ENCODE data around the gene MAPK9. TPM values are rescaled to one million over a fixed set of nuclear protein-coding genes. Genes with fewer than 3 reads are reported as not detected.

Gene MAPK9
- total RNA-seq, 1 donor from 2014 or later: 23.2 TPM

DNA sequence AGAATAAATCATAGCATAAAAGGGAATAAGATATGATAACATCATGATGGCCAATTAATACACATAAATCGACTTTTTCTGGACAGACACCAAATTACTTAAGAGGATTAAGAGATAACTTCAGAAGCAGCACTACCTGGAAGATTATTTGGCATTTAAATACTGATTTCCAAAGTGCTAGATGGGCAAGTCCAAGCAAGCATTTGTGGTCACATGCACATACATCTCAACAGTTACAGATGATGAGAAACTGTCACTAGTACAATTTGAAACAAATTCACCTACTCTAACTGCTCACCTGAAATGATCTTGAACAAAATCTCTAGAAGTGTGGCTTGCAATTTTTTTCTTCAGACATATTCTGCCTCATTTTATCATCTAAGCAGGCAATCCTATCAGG, 56.0 kb downstream of the MAPK9 start:
- Histone ChIP-seq H3K36me3 (ENCODE audit: control insufficient read depth, insufficient read depth, low read length) (peaks cover 6% of the 10 kb centered on the region), H3K27me3 (ENCODE audit: control insufficient read depth, insufficient read depth, low read length) (no peaks in the 10 kb centered on the region), H3K4me3 (ENCODE audit: low read depth, low read length) (no peak overlapping the region)
- no peak for TF ChIP-seq CTCF (IDR thresholded peaks at IDR 0.05; ENCODE audit: insufficient read depth, low read length, severe bottlenecking)
- peak; percentile 75 for DNase-seq (ENCODE audit: low read depth)
- no peak for FAIRE-seq

GRCh38 chr5:180235077-180235476, 56.8 kb downstream of the MAPK9 start:
- Histone ChIP-seq H3K4me3 (ENCODE audit: low read depth, low read length) (no peak overlapping the region), H3K36me3 (ENCODE audit: control insufficient read depth, insufficient read depth, low read length) (peaks cover 3% of the 10 kb centered on the region), H3K27me3 (ENCODE audit: control insufficient read depth, insufficient read depth, low read length) (no peaks in the 10 kb centered on the region)
- DNase-seq (ENCODE audit: low read depth): no peak
- TF ChIP-seq CTCF (IDR thresholded peaks at IDR 0.05; ENCODE audit: insufficient read depth, low read length, severe bottlenecking): no peak
- no peak for FAIRE-seq

DNA sequence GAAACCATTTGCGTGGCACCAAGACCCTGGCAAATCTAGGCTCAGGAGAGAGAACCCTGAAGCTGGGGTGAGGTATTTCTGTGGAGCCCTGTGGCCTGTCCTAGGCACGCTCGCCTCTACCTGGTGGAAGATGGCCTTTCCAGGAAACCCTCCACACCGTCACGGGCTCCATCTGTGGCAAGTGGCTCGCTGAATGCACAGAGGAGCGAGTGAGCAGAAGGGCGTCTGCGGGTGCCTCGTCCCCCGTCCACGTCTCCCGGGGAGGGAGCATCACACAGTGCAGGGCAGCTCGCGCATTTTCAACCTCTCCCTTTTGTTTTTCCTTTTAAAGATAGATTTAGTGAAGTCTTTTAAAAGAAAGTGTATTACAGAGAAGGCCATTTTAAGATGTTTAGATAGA, 57.6 kb downstream of the MAPK9 start:
- DNase-seq (ENCODE audit: low read depth) (no peak), FAIRE-seq (no peak)
- no peak overlapping the region for H3K4me3 ChIP-seq (ENCODE audit: low read depth, low read length)
- H3K27me3 ChIP-seq (ENCODE audit: control insufficient read depth, insufficient read depth, low read length): no peaks in the 10 kb centered on the region
- TF ChIP-seq CTCF (IDR thresholded peaks at IDR 0.05; ENCODE audit: insufficient read depth, low read length, severe bottlenecking): no peak
- peaks cover 3% of the 10 kb centered on the region for H3K36me3 ChIP-seq (ENCODE audit: control insufficient read depth, insufficient read depth, low read length)

GRCh38 chr5:180233729-180234128, 58.2 kb downstream of the MAPK9 start:
- peaks cover 3% of the 10 kb centered on the region for H3K36me3 ChIP-seq (ENCODE audit: control insufficient read depth, insufficient read depth, low read length)
- no peak for DNase-seq (ENCODE audit: low read depth)
- no peak for TF ChIP-seq CTCF (IDR thresholded peaks at IDR 0.05; ENCODE audit: insufficient read depth, low read length, severe bottlenecking)
- H3K27me3 ChIP-seq (ENCODE audit: control insufficient read depth, insufficient read depth, low read length): no peaks in the 10 kb centered on the region
- FAIRE-seq: no peak
- H3K4me3 ChIP-seq (ENCODE audit: low read depth, low read length): no peak overlapping the region

DNA sequence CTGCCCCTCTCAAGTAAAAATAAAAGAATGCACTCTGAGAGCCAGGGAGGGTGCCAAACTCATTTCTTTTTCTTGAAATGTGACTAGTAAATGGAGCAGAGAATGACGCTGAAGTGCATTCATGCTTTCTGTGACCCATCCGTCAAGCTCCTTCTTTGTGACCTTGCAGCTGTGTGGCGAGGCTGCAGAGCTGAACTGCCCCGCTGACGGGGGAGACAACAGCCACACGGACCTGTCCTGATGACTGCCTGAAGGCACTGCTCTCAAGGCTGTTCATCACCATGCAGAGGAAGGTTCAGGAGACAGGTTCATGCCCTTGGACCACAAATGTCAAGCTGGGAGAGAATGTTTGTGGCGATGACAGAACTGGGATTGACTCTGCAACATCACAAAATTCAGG, 61.9 kb downstream of the MAPK9 start:
- DNase-seq (ENCODE audit: low read depth): no peak
- no peaks in the 10 kb centered on the region for H3K27me3 ChIP-seq (ENCODE audit: control insufficient read depth, insufficient read depth, low read length)
- H3K36me3 ChIP-seq (ENCODE audit: control insufficient read depth, insufficient read depth, low read length): peaks cover 3% of the 10 kb centered on the region
- TF ChIP-seq CTCF (IDR thresholded peaks at IDR 0.05; ENCODE audit: insufficient read depth, low read length, severe bottlenecking): no peak
- no peak overlapping the region for H3K4me3 ChIP-seq (ENCODE audit: low read depth, low read length)
- FAIRE-seq: no peak

GRCh38 chr5:180222056-180222455, 69.8 kb downstream of the MAPK9 start:
- Histone ChIP-seq H3K36me3 (ENCODE audit: control insufficient read depth, insufficient read depth, low read length) (no peaks in the 10 kb centered on the region), H3K27me3 (ENCODE audit: control insufficient read depth, insufficient read depth, low read length) (no peaks in the 10 kb centered on the region), H3K4me3 (ENCODE audit: low read depth, low read length) (no peak overlapping the region)
- FAIRE-seq (peak; percentile 60), DNase-seq (ENCODE audit: low read depth) (no peak)
- no peak for TF ChIP-seq CTCF (IDR thresholded peaks at IDR 0.05; ENCODE audit: insufficient read depth, low read length, severe bottlenecking)
